ENCODE results near the gene MTAP. TPM values are rescaled to one million over a fixed set of nuclear protein-coding genes. Genes with fewer than 3 reads are reported as not detected.

MTAP gene
- total and polyA plus RNA-seq, 10 donors: 11.9 to 56.3 (median 42.1) TPM

DNA sequence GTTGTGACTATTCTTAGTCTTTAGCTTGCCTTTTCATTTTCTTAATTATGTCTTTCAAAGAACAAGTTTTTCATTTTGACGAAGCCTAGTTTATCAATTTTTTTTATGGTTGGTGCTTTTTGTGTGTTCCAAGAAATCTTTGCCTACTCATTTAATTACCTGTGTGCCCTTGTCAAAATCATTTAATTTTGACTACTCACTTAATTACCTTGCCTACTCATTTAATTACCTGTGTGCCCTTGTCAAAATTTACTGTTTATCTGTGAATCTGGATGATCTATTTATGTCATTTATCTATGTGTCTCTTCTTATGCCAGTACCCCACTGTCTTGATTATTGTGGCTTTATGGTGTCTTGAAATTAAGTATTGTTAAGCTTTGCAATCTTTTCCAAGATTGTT lies 63.9 kb downstream of the MTAP start:
- WGBS, 5 donors: 80 to 93% (median 89%) methylated on average over 1 of the region's 1 CpG
- peaks cover 1 to 84% (median 24%) of the 10 kb centered on the region in 6 donors for H3K36me3 ChIP-seq
- H3K4me1 ChIP-seq: no peaks in the 10 kb centered on the region
- TF ChIP-seq CTCF (IDR thresholded peaks at IDR 0.05 in 8 of 11, conservative IDR thresholded peaks at IDR 0.05 in 3 of 11) (no peak), POLR2AphosphoS5 (IDR thresholded peaks at IDR 0.05) (no peak), POLR2A (IDR thresholded peaks at IDR 0.05) (no peak)
- DNase-seq: no peak
- H3K9me3 ChIP-seq: no peaks in the 10 kb centered on the region
- H3K27ac ChIP-seq: no peak overlapping the region
- no peak overlapping the region for H3K4me3 ChIP-seq
- H3K27me3 ChIP-seq (replicated peaks in 1 of 7): no peaks in the 10 kb centered on the region
- intact Hi-C loops (cut with DNase I; ENCODE audit: low total_unique reads): no loop called here

GRCh38 chr9:21871256-21871975 lies 69.0 kb downstream of the MTAP start:
- H3K4me3 ChIP-seq: no peak overlapping the region
- WGBS, 5 donors: 92 to 99% (median 95%) methylated on average over 3 of the region's 3 CpGs
- H3K27me3 ChIP-seq (replicated peaks in 1 of 7): no peaks in the 10 kb centered on the region
- DNase-seq: no peak
- TF ChIP-seq POLR2AphosphoS5 (IDR thresholded peaks at IDR 0.05): no peak
- TF ChIP-seq POLR2A (IDR thresholded peaks at IDR 0.05): no peak
- no peak for TF ChIP-seq CTCF (IDR thresholded peaks at IDR 0.05 in 8 of 11, conservative IDR thresholded peaks at IDR 0.05 in 3 of 11)
- peaks cover 0 to 53% (median 0%) of the 10 kb centered on the region in 6 donors for H3K36me3 ChIP-seq
- H3K9me3 ChIP-seq: peaks cover 0 to 18% (median 10%) of the 10 kb centered on the region in 8 donors
- H3K27ac ChIP-seq: no peak overlapping the region
- intact Hi-C loops (cut with DNase I; ENCODE audit: low total_unique reads): no loop called here
- no peaks in the 10 kb centered on the region for H3K4me1 ChIP-seq

DNA sequence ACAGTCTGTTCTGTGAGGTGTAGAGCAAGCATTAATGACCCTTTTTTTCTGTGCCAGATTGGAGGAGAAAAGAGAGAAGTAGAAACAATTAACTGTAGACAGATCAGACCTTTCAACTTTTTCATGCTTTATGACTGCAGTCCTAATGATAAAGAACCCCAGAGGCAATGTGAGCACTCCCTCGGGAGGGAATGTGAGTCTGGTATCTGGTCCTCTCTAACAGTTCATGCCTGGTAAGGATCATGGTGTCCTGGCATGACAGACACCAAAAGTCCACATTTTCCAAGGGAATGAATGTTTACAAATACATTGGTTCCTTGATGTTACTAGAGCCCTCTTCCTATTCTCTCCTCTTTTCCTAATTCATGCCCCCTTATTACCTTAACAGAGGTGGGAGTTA lies 70.3 kb downstream of the MTAP start:
- intact Hi-C loops (cut with DNase I; ENCODE audit: low total_unique reads): no loop called here
- Histone ChIP-seq H3K27me3 (replicated peaks in 1 of 7) (no peaks in the 10 kb centered on the region), H3K4me1 (no peaks in the 10 kb centered on the region), H3K9me3 (peaks cover 0 to 19% (median 10%) of the 10 kb centered on the region in 8 donors), H3K27ac (no peak overlapping the region), H3K4me3 (no peak overlapping the region), H3K36me3 (peaks cover 0 to 40% (median 0%) of the 10 kb centered on the region in 6 donors)
- DNase-seq: no peak
- WGBS, 5 donors: 83 to 92% (median 84%) methylated on average over 1 of the region's 1 CpG
- no peak for TF ChIP-seq POLR2AphosphoS5 (IDR thresholded peaks at IDR 0.05)
- TF ChIP-seq CTCF (IDR thresholded peaks at IDR 0.05 in 8 of 11, conservative IDR thresholded peaks at IDR 0.05 in 3 of 11): no peak
- no peak for TF ChIP-seq POLR2A (IDR thresholded peaks at IDR 0.05)

GRCh38 chr9:21873540-21874221 lies 71.2 kb downstream of the MTAP start:
- 80 to 92% (median 85%) methylated on average over 6 of the region's 6 CpGs for WGBS, 5 donors
- Histone ChIP-seq H3K27me3 (replicated peaks in 1 of 7) (no peaks in the 10 kb centered on the region), H3K4me3 (no peak overlapping the region), H3K4me1 (no peaks in the 10 kb centered on the region), H3K36me3 (peaks cover 0 to 44% (median 0%) of the 10 kb centered on the region in 6 donors), H3K27ac (no peak overlapping the region), H3K9me3 (peaks cover 0 to 20% (median 10%) of the 10 kb centered on the region in 8 donors)
- TF ChIP-seq POLR2AphosphoS5 (IDR thresholded peaks at IDR 0.05) (no peak), POLR2A (IDR thresholded peaks at IDR 0.05) (no peak), CTCF (IDR thresholded peaks at IDR 0.05 in 8 of 11, conservative IDR thresholded peaks at IDR 0.05 in 3 of 11) (no peak)
- DNase-seq: no peak
- intact Hi-C loops (cut with DNase I; ENCODE audit: low total_unique reads): no loop called here
